Pancreas (tissue), 10 donors: ENCODE data around the gene FLRT2. TPM values are rescaled to one million over a fixed set of nuclear protein-coding genes. Genes with fewer than 3 reads are reported as not detected.

Experiments used
- ATAC-seq, 4 donors: fragments of 200-7000 bp; cut with Tn5 transposase; one replicate each; pipeline versions ENCODE4 v1.8.0 to v1.9.1; 2020; ENCODE audit warnings: mild to moderate bottlenecking in 4 of 4, moderate library complexity in 4 of 4
- DNase-seq, 6 donors: peaks; one replicate each; pipeline ENCODE4 v3.0.0-alpha.2; 2020
- FAIRE-seq: peaks from 2 replicates; lab custom pipeline; 2012; peaks lifted over from hg19 to GRCh38; lab: Jason Lieb, UNC
- H3K27ac ChIP-seq, 4 donors: fragments of 200-600 bp; sonication (generic); 1 replicate in 3 of 4; 2 replicates in 1 of 4; pipeline versions ENCODE4 v1.5.0 to v1.8.0; 2020
- H3K27me3 ChIP-seq, 4 donors: fragments of 200-600 bp; one replicate each; pipeline ENCODE4 v1.8.0; 2021
- H3K36me3 ChIP-seq, 3 donors: fragments of 200-600 bp; sonication (generic) in 1 of 3; one replicate each; pipeline versions ENCODE4 v1.5.0 to v1.8.0; 2020 to 2021
- H3K4me1 ChIP-seq, 3 donors: fragments of 200-600 bp; one replicate each; pipeline ENCODE4 v1.8.0; 2021
- H3K4me3 ChIP-seq, 4 donors: fragments of 200-600 bp; sonication (generic) in 2 of 4; one replicate each; pipeline versions ENCODE4 v1.5.0 to v1.8.0; 2020 to 2021
- H3K9me3 ChIP-seq, 4 donors: fragments of 200-600 bp; one replicate each; pipeline ENCODE4 v1.8.0; 2021
- CTCF ChIP-seq, 4 donors: fragments of 200-600 bp; sonication (generic) in 3 of 4; IDR thresholded peaks; one replicate each; pipeline versions ENCODE4 v1.5.0 to v1.8.0; 2021; ENCODE audit warnings: antibody characterized with exemption in 4 of 4
- WGBS, 2 donors: extraction: QIAGEN DNeasy Blood & Tissue Kit; methylation state at CpG; one replicate each; pipeline ENCODE4 v1.1.7; 2013; 5-methylcytosine and 5-hydroxymethylcytosine counted together
- intact Hi-C, 3 donors: fragments of 100-400 bp; cut with DNase I; formaldehyde crosslinking; loops; one replicate each; pipeline versions ENCODE4 v1.11.1 to v1.14.2; 2022
- polyA plus RNA-seq, 2 donors: library from polyadenylated mRNA; stranded (reverse); fragments of 200-250 nt; gene quantifications; one replicate each; pipeline ENCODE4 v1.2.3, GENCODE V29; 2013
- total RNA-seq, 6 donors: library from RNA; stranded (reverse); fragmentation: NEBNext Ultra II Directional in 4 of 6; extraction: Animal tissue kit (Norgen Biotek cat#: 25700) in 4 of 6; gene quantifications; one replicate each; pipeline versions ENCODE4 v1.2.1 to v1.2.4, GENCODE V29; 2021 to 2023
- donor health status: healthy with polysubstance abuse.
- donor health status: DM: no; HTN: no; CAD: no; lungs with moderate emphysema.
- donor health status: DM: no; HTN: no; CAD: no.
- donor health status: control.
- donor health status: control.
- donor health status: Bipolar disorder and iron deficiency.
- donor health status: DM: yes; HTN: yes; CAD: no.
- donor health status: DM: no; HTN: no; CAD: no.
- donor health status: DM: no; HTN: no; CAD: no.
- donor health status: DM: yes; HTN: yes; CAD: no.

FLRT2 gene
- total and polyA plus RNA-seq, 8 donors, result 62.8 to 229 (median 101) TPM

- no peak for FAIRE-seq
Observed at GRCh38 chr14:85483652-85484051, 46.3 kb upstream of the FLRT2 start.

GRCh38 chr14:85487215-85487614 lies 42.7 kb upstream of the FLRT2 start:
- WGBS, 2 donors, result 87 to 96% methylated on average over 4 of the region's 4 CpGs
- TF ChIP-seq CTCF (IDR thresholded peaks at IDR 0.05), result no peak
- no peak overlapping the region for H3K27ac ChIP-seq
- no peak overlapping the region for H3K4me3 ChIP-seq
- intact Hi-C loops, result no loop called here
- DNase-seq (no peak), ATAC-seq (no peak), FAIRE-seq (no peak)
- no peaks in the 10 kb centered on the region for H3K36me3 ChIP-seq
- peaks cover 16 to 23% (median 23%) of the 10 kb centered on the region in 3 donors for H3K4me1 ChIP-seq
- H3K9me3 ChIP-seq, result no peaks in the 10 kb centered on the region
- no peaks in the 10 kb centered on the region for H3K27me3 ChIP-seq

More at GRCh38 chr14:85483652-85484051, 46.3 kb upstream of the FLRT2 start:
- Histone ChIP-seq H3K4me1 (peaks cover 29 to 43% (median 34%) of the 10 kb centered on the region in 3 donors), H3K4me3 (no peak overlapping the region), H3K36me3 (no peaks in the 10 kb centered on the region), H3K9me3 (no peaks in the 10 kb centered on the region), H3K27me3 (no peaks in the 10 kb centered on the region), H3K27ac (peak overlapping the region; percentile 47 to 90 (median 80))
- no peak for DNase-seq
- no peak for TF ChIP-seq CTCF (IDR thresholded peaks at IDR 0.05)
- no peak for ATAC-seq
- intact Hi-C loops, result no loop called here

- no peaks in the 10 kb centered on the region for H3K4me1 ChIP-seq
- no peak for FAIRE-seq
- no peak overlapping the region for H3K4me3 ChIP-seq
- H3K9me3 ChIP-seq, result no peaks in the 10 kb centered on the region
- H3K27ac ChIP-seq, result no peak overlapping the region
- H3K36me3 ChIP-seq, result no peaks in the 10 kb centered on the region
- WGBS, 2 donors, result 33 to 34% methylated on average over 1 of the region's 1 CpG
- H3K27me3 ChIP-seq, result no peaks in the 10 kb centered on the region
- no peak for DNase-seq
- intact Hi-C loops, result no loop called here
- no peak for TF ChIP-seq CTCF (IDR thresholded peaks at IDR 0.05)
- no peak for ATAC-seq
Observed at GRCh38 chr14:85501751-85502150, 28.2 kb upstream of the FLRT2 start.

GRCh38 chr14:85508863-85509262 lies 21.1 kb upstream of the FLRT2 start:
- FAIRE-seq (no peak), DNase-seq (no peak), ATAC-seq (no peak)
- H3K27ac ChIP-seq, result no peak overlapping the region
- H3K27me3 ChIP-seq, result no peaks in the 10 kb centered on the region
- no peak for TF ChIP-seq CTCF (IDR thresholded peaks at IDR 0.05)
- H3K4me1 ChIP-seq, result no peaks in the 10 kb centered on the region
- 93 to 98% methylated on average over 6 of the region's 6 CpGs for WGBS, 2 donors
- no peak overlapping the region for H3K4me3 ChIP-seq
- no peaks in the 10 kb centered on the region for H3K9me3 ChIP-seq
- intact Hi-C loops, result no loop called here
- no peaks in the 10 kb centered on the region for H3K36me3 ChIP-seq

- 79 to 85% methylated on average over 2 of the region's 2 CpGs for WGBS, 2 donors
- H3K9me3 ChIP-seq, result no peaks in the 10 kb centered on the region
- no peak for TF ChIP-seq CTCF (IDR thresholded peaks at IDR 0.05)
- H3K4me1 ChIP-seq, result no peaks in the 10 kb centered on the region
- no peak overlapping the region for H3K27ac ChIP-seq
- FAIRE-seq (no peak), ATAC-seq (no peak), DNase-seq (no peak)
- intact Hi-C loops, result no loop called here
- H3K4me3 ChIP-seq, result no peak overlapping the region
- H3K36me3 ChIP-seq, result no peaks in the 10 kb centered on the region
- no peaks in the 10 kb centered on the region for H3K27me3 ChIP-seq
Observed at GRCh38 chr14:85512451-85512850, 17.5 kb upstream of the FLRT2 start.
